HepG2 (cell line): ENCODE results near the gene SENP6. TPM values are rescaled to one million over a fixed set of nuclear protein-coding genes. Genes with fewer than 3 reads are reported as not detected.
A peak's percentile ranks its signal among the peaks of the same experiment; 100 is the strongest.

Source experiments
- EEA1 ChIP-seq: sonication (generic); formaldehyde crosslinking; IDR thresholded peaks from 2 replicates; pipeline ENCODE4 v1.5.1; 2020; ENCODE audit warnings: mild to moderate bottlenecking, missing genetic modification reagents, borderline replicate concordance
- FOXM1 ChIP-seq: sonication (generic); formaldehyde crosslinking; IDR thresholded peaks from 2 replicates; pipeline ENCODE4 v1.5.0; 2020; ENCODE audit warnings: missing genetic modification reagents
- HCFC1 ChIP-seq: fragments of 150-350 bp; IDR thresholded peaks from 2 replicates; pipeline ENCODE4 v1.6.1; 2014; ENCODE audit warnings: low read depth, low read length
- HMG20B ChIP-seq: conservative IDR thresholded peaks from 2 replicates; pipeline ENCODE4 v1.6.1; 2016; ENCODE audit warnings: missing genetic modification reagents, missing compliant biosample characterization
- LRRFIP1 ChIP-seq: sonication (generic); formaldehyde crosslinking; conservative IDR thresholded peaks from 2 replicates; pipeline ENCODE4 v1.4.0; 2020; ENCODE audit warnings: missing genetic modification reagents
- MED13 ChIP-seq: sonication (generic); formaldehyde crosslinking; IDR thresholded peaks from 2 replicates; pipeline ENCODE4 v1.5.0; 2020; ENCODE audit warnings: missing genetic modification reagents
- MYNN ChIP-seq: sonication (generic); formaldehyde crosslinking; IDR thresholded peaks from 2 replicates; pipeline ENCODE4 v1.4.0; 2020; ENCODE audit warnings: mild to moderate bottlenecking, low read depth, missing genetic modification reagents
- NCOA1 ChIP-seq: sonication (generic); formaldehyde crosslinking; IDR thresholded peaks from 2 replicates; pipeline ENCODE4 v1.9.0; 2021; ENCODE audit warnings: missing genetic modification reagents
- NFE2L1 ChIP-seq: sonication (generic); formaldehyde crosslinking; IDR thresholded peaks from 2 replicates; pipeline ENCODE4 v1.4.0; 2020; ENCODE audit warnings: missing genetic modification reagents, mild to moderate bottlenecking, borderline replicate concordance
- NFKB2 ChIP-seq: sonication (generic); formaldehyde crosslinking; IDR thresholded peaks from 2 replicates; pipeline ENCODE4 v1.4.0; 2020; ENCODE audit warnings: missing genetic modification reagents, borderline replicate concordance
- SETDB1 ChIP-seq: sonication (generic); formaldehyde crosslinking; IDR thresholded peaks from 2 replicates; pipeline ENCODE4 v1.5.1; 2020; ENCODE audit warnings: missing genetic modification reagents, mild to moderate bottlenecking, borderline replicate concordance
- SP5 ChIP-seq: IDR thresholded peaks from 2 replicates; pipeline ENCODE4 v1.6.1; 2016; ENCODE audit warnings: low read depth, borderline replicate concordance
- THAP8 ChIP-seq: sonication (generic); formaldehyde crosslinking; IDR thresholded peaks from 2 replicates; pipeline ENCODE4 v1.5.1; 2020; ENCODE audit warnings: missing genetic modification reagents, mild to moderate bottlenecking, borderline replicate concordance
- TRIM22 ChIP-seq: fragments of 450-650 bp; IDR thresholded peaks from 2 replicates; pipeline ENCODE4 v1.6.1; 2017
- ZBTB39 ChIP-seq: sonication (generic); formaldehyde crosslinking; IDR thresholded peaks from 2 replicates; pipeline ENCODE4 v1.5.0; 2020; ENCODE audit warnings: missing genetic modification reagents
- ZMYM3 ChIP-seq: sonication (generic); formaldehyde crosslinking; IDR thresholded peaks from 2 replicates; pipeline ENCODE4 v1.5.1; 2020; ENCODE audit warnings: mild to moderate bottlenecking, missing genetic modification reagents
- ZNF260 ChIP-seq: sonication (generic); formaldehyde crosslinking; IDR thresholded peaks from 2 replicates; pipeline ENCODE4 v1.4.0; 2020; ENCODE audit warnings: missing genetic modification reagents, low read depth, mild to moderate bottlenecking, borderline replicate concordance
- ZNF468 ChIP-seq: sonication (generic); formaldehyde crosslinking; IDR thresholded peaks from 2 replicates; pipeline ENCODE4 v1.8.0; 2022; ENCODE audit warnings: mild to moderate bottlenecking, moderate library complexity, missing genetic modification reagents
- ZNF547 ChIP-seq: sonication (generic); formaldehyde crosslinking; IDR thresholded peaks from 2 replicates; pipeline ENCODE4 v1.5.1; 2020; ENCODE audit warnings: mild to moderate bottlenecking, missing genetic modification reagents
- ZNF841 ChIP-seq: sonication (generic); formaldehyde crosslinking; IDR thresholded peaks from 2 replicates; pipeline ENCODE4 v1.8.1; 2023; ENCODE audit warnings: missing genetic modification reagents, borderline replicate concordance
- ZSCAN9 ChIP-seq: IDR thresholded peaks from 2 replicates; pipeline ENCODE4 v1.6.1; 2016; ENCODE audit warnings: borderline replicate concordance
- polyA plus RNA-seq, 8 experiments: library from polyadenylated mRNA; depleted of rRNA in 3 of 8; stranded (reverse) in 7 of 8; unstranded in 1 of 8; fragments of >200 nt; fragmentation: Illumina TruSeq in 4 of 8; extraction: Trizol in 4 of 8; gene quantifications; 2 replicates each; pipeline versions ENCODE4 v1.2.1 to v1.2.3, GENCODE V29; 2011 to 2016; ENCODE audit warnings: low read depth in 4 of 8, missing spikeins in 1 of 8, mixed read lengths in 1 of 8; ENCODE audit not compliant: insufficient read depth in 1 of 8
- total RNA-seq, 5 experiments: library from RNA; depleted of rRNA; stranded (reverse); fragments of >200 nt; fragmentation: Illumina TruSeq; extraction: Trizol; gene quantifications; 2 replicates each; pipeline ENCODE4 v1.2.3, GENCODE V29; 2016; ENCODE audit warnings: low read depth in 1 of 5
- TF ChIP-seq, protein P1 (sequence below): IDR thresholded peaks from 2 replicates; pipeline ENCODE4 v1.6.1; 2016

The SENP6 gene
- total and polyA plus RNA-seq, 2 of the 13 experiments (the other 11 are each of a cell fraction or from before 2014, with no cell fraction given): 21.9 to 50.1 TPM

- TF ChIP-seq FOXM1: no peak
- no peak for TF ChIP-seq THAP8 (CRISPR knock-in tag)
- TF ChIP-seq MYNN (CRISPR knock-in tag): no peak
- TF ChIP-seq ZSCAN9 (CRISPR knock-in tag): no peak
- TF ChIP-seq ZNF260 (CRISPR knock-in tag): no peak
- no peak for TF ChIP-seq NFE2L1 (CRISPR knock-in tag)
- no peak for TF ChIP-seq EEA1 (CRISPR knock-in tag)
- TF ChIP-seq ZNF468 (CRISPR knock-in tag): peak; percentile 98
- TF ChIP-seq NCOA1 (CRISPR knock-in tag): 0 out of 2 replicates have a peak, but pooled peaks have one; percentile 26
- TF ChIP-seq SETDB1 (CRISPR knock-in tag): no peak
- peak; percentile 74; the same call in 1 of the 2 replicates for TF ChIP-seq ZNF547 (CRISPR knock-in tag)
- no peak for TF ChIP-seq HCFC1
- TF ChIP-seq ZNF841: 0 out of 2 replicates have a peak, but pooled peaks have one; percentile 52
- no peak for TF ChIP-seq HMG20B (CRISPR knock-in tag)
- peak; percentile 50; the same call in 1 of the 2 replicates for TF ChIP-seq NFKB2 (CRISPR knock-in tag)
- TF ChIP-seq LRRFIP1 (CRISPR knock-in tag): no peak
- TF ChIP-seq TRIM22: no peak
- TF ChIP-seq ZMYM3 (CRISPR knock-in tag): no peak
- TF ChIP-seq, protein P1, sequence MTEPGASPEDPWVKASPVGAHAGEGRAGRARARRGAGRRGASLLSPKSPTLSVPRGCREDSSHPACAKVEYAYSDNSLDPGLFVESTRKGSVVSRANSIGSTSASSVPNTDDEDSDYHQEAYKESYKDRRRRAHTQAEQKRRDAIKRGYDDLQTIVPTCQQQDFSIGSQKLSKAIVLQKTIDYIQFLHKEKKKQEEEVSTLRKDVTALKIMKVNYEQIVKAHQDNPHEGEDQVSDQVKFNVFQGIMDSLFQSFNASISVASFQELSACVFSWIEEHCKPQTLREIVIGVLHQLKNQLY (CRISPR knock-in tag): no peak
- no peak for TF ChIP-seq SP5 (CRISPR knock-in tag)
- 0 out of 2 replicates have a peak, but pooled peaks have one; percentile 15 for TF ChIP-seq MED13
- 0 out of 2 replicates have a peak, but pooled peaks have one; percentile 38 for TF ChIP-seq ZBTB39
These were observed 796 bp downstream of the SENP6 start (continued) for GRCh38 chr6:75602246-75603105.
